Astrocyte (in vitro differentiated cells and primary cell): ENCODE measurements around the gene AGBL4. TPM values are rescaled to one million over a fixed set of nuclear protein-coding genes. Genes with fewer than 3 reads are reported as not detected.

Source experiments
- DNase-seq: peaks from one replicate; pipeline ENCODE4 v3.0.0-alpha.2; 2010; ENCODE audit warnings: low read depth
- FAIRE-seq: peaks from 2 replicates; lab custom pipeline; 2011; peaks lifted over from hg19 to GRCh38; lab: Jason Lieb, UNC
- H2AFZ ChIP-seq: 2 replicates; pipeline ENCODE4 v1.6.0; 2012; ENCODE audit warnings: low read depth, low read length, inconsistent platforms
- H3K27ac ChIP-seq: 2 replicates; pipeline ENCODE4 v1.5.1; 2011; ENCODE audit warnings: low read depth, low read length, inconsistent platforms
- H3K27me3 ChIP-seq: 2 replicates; pipeline ENCODE4 v1.6.0; 2011; ENCODE audit warnings: low read length, inconsistent platforms; ENCODE audit not compliant: insufficient read depth
- H3K36me3 ChIP-seq: 2 replicates; pipeline ENCODE4 v1.5.1; 2011; ENCODE audit warnings: low read length, inconsistent platforms; ENCODE audit not compliant: insufficient read depth
- H3K4me1 ChIP-seq: 2 replicates; pipeline ENCODE4 v1.5.1; 2011; ENCODE audit warnings: low read length, inconsistent platforms; ENCODE audit not compliant: insufficient read depth
- H3K4me2 ChIP-seq: 2 replicates; pipeline ENCODE4 v1.6.0; 2012; ENCODE audit warnings: low read length, inconsistent platforms
- H3K4me3 ChIP-seq: 2 replicates; pipeline ENCODE4 v1.5.1; 2011; ENCODE audit warnings: low read depth, mild to moderate bottlenecking, low read length, inconsistent platforms; ENCODE audit not compliant: insufficient read depth
- H3K79me2 ChIP-seq: 2 replicates; pipeline ENCODE4 v1.6.0; 2012; ENCODE audit warnings: mild to moderate bottlenecking, low read length, inconsistent platforms; ENCODE audit not compliant: insufficient read depth
- H3K9ac ChIP-seq: 2 replicates; pipeline ENCODE4 v1.6.0; 2012; ENCODE audit warnings: mild to moderate bottlenecking, low read length, inconsistent platforms
- H3K9me3 ChIP-seq: 2 replicates; pipeline ENCODE4 v1.5.1; 2012; ENCODE audit warnings: low read depth, mild to moderate bottlenecking, low read length, inconsistent platforms; ENCODE audit not compliant: insufficient read depth
- H4K20me1 ChIP-seq: 2 replicates; pipeline ENCODE4 v1.6.0; 2012; ENCODE audit warnings: low read length, inconsistent platforms; ENCODE audit not compliant: insufficient read depth
- H3K27ac Mint-ChIP-seq: one replicate; pipeline ENCODE4 v1.8.0; 2021; ENCODE audit warnings: mild to moderate bottlenecking, mixed read lengths; ENCODE audit not compliant: unreplicated experiment
- H3K27me3 Mint-ChIP-seq: one replicate; pipeline ENCODE4 v1.8.0; 2021; ENCODE audit warnings: low read depth, mixed read lengths; ENCODE audit not compliant: unreplicated experiment
- H3K36me3 Mint-ChIP-seq: one replicate; pipeline ENCODE4 v1.8.0; 2021; ENCODE audit warnings: low read depth, mixed read lengths; ENCODE audit not compliant: unreplicated experiment
- H3K4me1 Mint-ChIP-seq: one replicate; pipeline ENCODE4 v1.8.0; 2021; ENCODE audit warnings: low read depth, mixed read lengths; ENCODE audit not compliant: unreplicated experiment
- H3K4me3 Mint-ChIP-seq: one replicate; pipeline ENCODE4 v1.8.0; 2021; ENCODE audit warnings: mild to moderate bottlenecking, moderate library complexity, mixed read lengths; ENCODE audit not compliant: unreplicated experiment
- H3K9me3 Mint-ChIP-seq: one replicate; pipeline ENCODE4 v1.8.0; 2021; ENCODE audit warnings: mild to moderate bottlenecking, mixed read lengths; ENCODE audit not compliant: unreplicated experiment
- CTCF ChIP-seq: IDR thresholded peaks from 2 replicates; pipeline ENCODE4 v1.5.1; 2011; ENCODE audit warnings: low read depth, mild to moderate bottlenecking, inconsistent platforms, low read length, moderate library complexity; ENCODE audit not compliant: insufficient read depth
- EZH2 ChIP-seq: IDR thresholded peaks from 2 replicates; pipeline ENCODE4 v1.6.1; 2012; ENCODE audit warnings: mild to moderate bottlenecking, low read length, inconsistent platforms; ENCODE audit not compliant: insufficient read depth
- total RNA-seq: library from RNA; stranded (reverse); gene quantifications from 2 replicates; pipeline ENCODE4 v1.2.1, GENCODE V29; 2021

AGBL4 gene
- total RNA-seq, 1 donor from 2014 or later = not detected

GRCh38 chr1:49842596-49842995 is 181.2 kb downstream of the AGBL4 start:
- DNase-seq (no peak), FAIRE-seq (no peak)
- Mint-ChIP-seq H3K27ac (no peak overlapping the region), H3K4me1 (no peaks in the 10 kb centered on the region), H3K4me3 (no peak overlapping the region), H3K27me3 (no peaks in the 10 kb centered on the region), H3K36me3 (no peaks in the 10 kb centered on the region), H3K9me3 (peaks cover 31% of the 10 kb centered on the region)
- H3K79me2 ChIP-seq = no peaks in the 10 kb centered on the region
- H2AFZ ChIP-seq = no peak overlapping the region
- no peaks in the 10 kb centered on the region for H4K20me1 ChIP-seq
- H3K4me3 ChIP-seq = no peak overlapping the region
- no peak overlapping the region for H3K4me2 ChIP-seq
- no peaks in the 10 kb centered on the region for H3K27me3 ChIP-seq
- no peak overlapping the region for H3K9ac ChIP-seq
- no peak overlapping the region for H3K27ac ChIP-seq
- H3K4me1 ChIP-seq = no peaks in the 10 kb centered on the region
- H3K36me3 ChIP-seq = no peaks in the 10 kb centered on the region
- peaks cover 14% of the 10 kb centered on the region for H3K9me3 ChIP-seq
- no peak for TF ChIP-seq CTCF
- no peak for TF ChIP-seq EZH2

DNA sequence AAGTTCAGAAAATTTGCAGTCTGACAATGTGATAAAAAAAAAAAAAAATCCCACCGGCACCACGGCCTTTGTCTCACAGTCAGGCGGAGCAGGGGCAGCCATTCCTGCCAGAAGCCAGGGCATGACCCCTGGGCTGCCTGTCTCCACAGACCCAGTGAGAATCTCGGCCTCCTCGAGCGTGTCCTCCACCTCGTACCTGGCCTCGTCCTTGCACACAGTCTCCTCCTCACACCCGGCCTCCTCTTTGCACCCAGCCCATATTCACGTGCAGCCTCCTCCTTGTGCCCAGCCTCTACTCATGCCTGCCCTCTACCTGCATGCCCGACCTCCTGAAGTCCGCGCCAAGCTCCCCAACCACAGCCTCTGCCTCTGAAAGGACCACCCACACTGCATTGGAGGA is 182.0 kb downstream of the AGBL4 start:
- no peak overlapping the region for H3K4me3 Mint-ChIP-seq
- no peaks in the 10 kb centered on the region for H3K4me1 Mint-ChIP-seq
- DNase-seq (no peak), FAIRE-seq (no peak)
- Histone ChIP-seq H3K9me3 (peaks cover 14% of the 10 kb centered on the region), H3K27ac (no peak overlapping the region), H3K4me2 (no peak overlapping the region), H3K4me3 (no peak overlapping the region), H4K20me1 (no peaks in the 10 kb centered on the region), H3K79me2 (no peaks in the 10 kb centered on the region), H2AFZ (no peak overlapping the region), H3K36me3 (no peaks in the 10 kb centered on the region), H3K9ac (no peak overlapping the region), H3K4me1 (no peaks in the 10 kb centered on the region), H3K27me3 (no peaks in the 10 kb centered on the region)
- H3K36me3 Mint-ChIP-seq = no peaks in the 10 kb centered on the region
- H3K27ac Mint-ChIP-seq = no peak overlapping the region
- peaks cover 28% of the 10 kb centered on the region for H3K9me3 Mint-ChIP-seq
- H3K27me3 Mint-ChIP-seq = no peaks in the 10 kb centered on the region
- TF ChIP-seq EZH2 (no peak), CTCF (no peak)

- FAIRE-seq (no peak), DNase-seq (no peak)
- no peak overlapping the region for H2AFZ ChIP-seq
- H3K9me3 ChIP-seq = no peaks in the 10 kb centered on the region
- H3K27ac ChIP-seq = no peak overlapping the region
- H3K9ac ChIP-seq = no peak overlapping the region
- no peaks in the 10 kb centered on the region for H3K79me2 ChIP-seq
- no peaks in the 10 kb centered on the region for H3K27me3 ChIP-seq
- no peaks in the 10 kb centered on the region for H3K36me3 Mint-ChIP-seq
- no peak overlapping the region for H3K4me2 ChIP-seq
- no peaks in the 10 kb centered on the region for H4K20me1 ChIP-seq
- H3K4me3 Mint-ChIP-seq = no peak overlapping the region
- H3K36me3 ChIP-seq = no peaks in the 10 kb centered on the region
- H3K27me3 Mint-ChIP-seq = no peaks in the 10 kb centered on the region
- TF ChIP-seq CTCF = no peak
- TF ChIP-seq EZH2 = no peak
- no peaks in the 10 kb centered on the region for H3K4me1 Mint-ChIP-seq
- no peaks in the 10 kb centered on the region for H3K4me1 ChIP-seq
- H3K4me3 ChIP-seq = no peak overlapping the region
- no peak overlapping the region for H3K27ac Mint-ChIP-seq
- H3K9me3 Mint-ChIP-seq = peaks cover 2% of the 10 kb centered on the region
Measured at GRCh38 chr1:49824261-49824660, 199.5 kb downstream of the AGBL4 start.
